ENCODE data around the gene TMEM132C.

The TMEM132C gene

GRCh38 chr12:128612150-128612850, 345.3 kb downstream of the TMEM132C start:
- no peak for DNase-seq (ENCODE audit: low read depth)

GRCh38 chr12:128613837-128614590, 347.0 kb downstream of the TMEM132C start:
- DNase-seq (ENCODE audit: low read depth): no peak

- no peak for DNase-seq (ENCODE audit: low read depth)
Measured at GRCh38 chr12:128617304-128617833, 350.4 kb downstream of the TMEM132C start.

- DNase-seq (ENCODE audit: low read depth): no peak
Measured at GRCh38 chr12:128619263-128619662, 352.3 kb downstream of the TMEM132C start.

GRCh38 chr12:128621304-128621703, 354.3 kb downstream of the TMEM132C start:
- no peak for DNase-seq (ENCODE audit: low read depth)

- DNase-seq (ENCODE audit: low read depth): no peak
Measured at GRCh38 chr12:128623748-128624147, 356.8 kb downstream of the TMEM132C start.

- no peak for DNase-seq (ENCODE audit: low read depth)
Measured at GRCh38 chr12:128626808-128627320, 359.9 kb downstream of the TMEM132C start.

- no peak for DNase-seq (ENCODE audit: low read depth)
Measured at GRCh38 chr12:128627659-128628058, 360.7 kb downstream of the TMEM132C start.

- no peak for DNase-seq (ENCODE audit: low read depth)
Measured at GRCh38 chr12:128629979-128630378, 363.0 kb downstream of the TMEM132C start.

- no peak for DNase-seq (ENCODE audit: low read depth)
Measured at GRCh38 chr12:128637642-128638606, 371.0 kb downstream of the TMEM132C start.

- DNase-seq (ENCODE audit: low read depth): no peak
Measured at GRCh38 chr12:128639089-128639488, 372.1 kb downstream of the TMEM132C start.

- no peak for DNase-seq (ENCODE audit: low read depth)
Measured at GRCh38 chr12:128643155-128643554, 376.2 kb downstream of the TMEM132C start.

- peak; percentile 7 for DNase-seq (ENCODE audit: low read depth)
Measured at GRCh38 chr12:128644664-128645296, 377.8 kb downstream of the TMEM132C start.

GRCh38 chr12:128649902-128650301, 382.9 kb downstream of the TMEM132C start:
- DNase-seq (ENCODE audit: low read depth): no peak

GRCh38 chr12:128652136-128652751, 385.3 kb downstream of the TMEM132C start:
- DNase-seq (ENCODE audit: low read depth): no peak

GRCh38 chr12:128654468-128654867, 387.5 kb downstream of the TMEM132C start:
- DNase-seq (ENCODE audit: low read depth): no peak

GRCh38 chr12:128657378-128657777, 390.4 kb downstream of the TMEM132C start:
- no peak for DNase-seq (ENCODE audit: low read depth)

GRCh38 chr12:128660532-128661225, 393.7 kb downstream of the TMEM132C start:
- no peak for DNase-seq (ENCODE audit: low read depth)

- DNase-seq (ENCODE audit: low read depth): no peak
Measured at GRCh38 chr12:128661226-128661569, 394.2 kb downstream of the TMEM132C start.

- no peak for DNase-seq (ENCODE audit: low read depth)
Measured at GRCh38 chr12:128662101-128662500, 395.1 kb downstream of the TMEM132C start.

Data from activated gamma-delta T cell treated with anti-CD3 and anti-CD28 coated beads, Interleukin-2, amount 50 U/mL, for 16 hours (primary cell).